NCI-H2081 treated with DMSO at 0.1 percent for 48 hours (cell line): ENCODE measurements around the gene RBM10.

Experiments
- DNase-seq: peaks from one replicate; lab custom pipeline; 2025; lab: John Stamatoyannopoulos, UW

RBM10 gene

DNA sequence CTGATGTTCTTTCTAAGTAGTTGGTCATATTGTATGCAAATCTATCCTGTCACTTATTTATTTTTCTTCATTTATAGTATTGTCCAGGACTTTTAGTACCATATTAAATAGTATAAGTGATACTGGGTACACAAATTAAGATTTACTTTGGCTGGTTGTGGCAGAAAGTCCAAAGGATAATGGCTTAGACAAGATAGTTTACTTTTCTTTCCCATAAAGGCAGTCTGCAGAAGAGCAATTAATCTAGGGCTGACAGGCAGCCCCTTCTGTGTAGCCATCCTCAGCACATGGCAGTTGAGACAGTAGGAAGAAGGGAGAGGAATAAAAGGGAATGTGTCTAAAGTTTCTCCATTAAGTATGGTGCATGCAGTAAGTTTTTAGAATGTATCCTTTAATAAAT lies 6.4 kb downstream of the RBM10 start:
- no peak for DNase-seq

DNA sequence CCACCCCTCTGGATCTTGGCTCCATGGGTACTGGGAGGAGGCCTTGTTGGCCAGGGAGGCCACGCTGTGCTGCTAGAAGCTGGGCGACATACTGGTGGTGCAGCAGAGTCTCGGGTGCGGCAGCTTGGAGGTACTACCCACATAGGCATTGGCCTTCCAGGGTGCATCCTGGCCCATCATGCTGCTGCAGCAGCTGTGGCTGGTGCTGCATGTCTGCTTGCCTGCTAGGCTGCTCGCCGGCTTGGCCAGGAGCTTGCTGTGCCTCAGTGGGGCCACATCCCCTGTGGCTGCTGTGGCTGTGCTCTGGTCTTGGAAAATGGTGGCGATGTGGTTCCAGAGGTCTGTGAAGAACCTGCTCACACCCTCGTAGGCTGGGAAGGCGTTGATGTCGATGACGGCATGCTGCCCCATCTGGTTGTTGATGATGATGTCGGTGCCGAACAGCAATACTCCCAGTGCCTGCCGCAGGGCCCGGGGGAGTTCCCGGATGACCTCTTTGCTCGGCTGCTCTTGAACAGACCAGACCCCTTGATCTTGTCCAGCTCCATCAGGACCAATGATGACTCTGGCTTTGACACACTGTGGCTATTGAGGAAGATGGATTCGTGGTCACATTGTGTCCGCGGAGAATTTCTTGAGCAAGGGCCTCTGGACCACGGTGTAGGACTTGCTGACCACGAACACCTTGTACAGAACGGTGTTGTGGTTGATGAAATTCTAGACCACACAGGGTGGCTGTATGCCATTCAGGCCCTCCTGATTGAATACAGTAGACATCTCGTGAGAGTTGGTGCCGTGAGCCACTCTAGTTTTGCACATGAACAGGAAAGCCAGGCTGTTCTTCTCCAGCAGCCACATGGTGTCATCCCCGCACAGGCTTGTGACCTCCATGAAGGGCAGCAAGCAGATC lies 11.8 kb downstream of the RBM10 start:
- DNase-seq: no peak

DNA sequence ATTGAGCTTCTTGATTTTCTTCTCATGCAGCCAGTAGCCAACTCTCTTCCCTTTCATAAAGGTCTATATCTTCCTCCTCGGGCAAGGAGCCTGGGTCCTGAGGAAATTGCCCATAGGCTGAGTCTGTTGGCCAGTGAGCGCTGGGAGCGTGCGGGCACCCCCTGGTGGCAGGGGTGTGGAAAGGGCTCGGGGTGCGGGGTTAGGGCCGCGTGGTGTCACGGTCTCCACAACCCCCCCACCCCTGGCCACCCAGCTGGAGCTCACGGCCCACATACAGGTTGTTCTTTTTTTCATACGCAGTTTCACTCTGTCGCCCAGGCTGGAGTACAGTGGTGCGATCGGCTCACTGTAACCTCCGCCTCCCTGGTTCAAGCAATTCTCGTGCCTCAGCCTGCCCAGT lies 13.1 kb downstream of the RBM10 start:
- DNase-seq: no peak

DNA sequence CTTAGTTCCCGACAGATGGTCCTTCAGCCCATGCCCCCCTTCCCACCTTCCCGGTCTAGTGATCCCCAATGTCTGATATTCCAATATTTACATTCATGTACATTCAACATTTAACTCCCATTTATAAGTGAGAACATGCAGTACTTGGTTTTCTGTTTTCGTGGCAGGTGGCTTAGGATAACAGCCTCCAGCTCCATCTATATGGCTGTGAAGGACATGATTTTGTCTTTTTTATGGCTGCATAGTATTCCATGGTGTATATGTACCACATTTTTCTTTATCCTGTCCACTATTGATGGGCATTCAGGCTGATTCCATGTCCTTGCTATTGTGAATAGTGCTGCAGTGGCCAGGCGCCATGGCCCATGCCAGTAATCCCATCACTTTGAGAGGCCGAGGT lies 13.8 kb downstream of the RBM10 start:
- DNase-seq: no peak

DNA sequence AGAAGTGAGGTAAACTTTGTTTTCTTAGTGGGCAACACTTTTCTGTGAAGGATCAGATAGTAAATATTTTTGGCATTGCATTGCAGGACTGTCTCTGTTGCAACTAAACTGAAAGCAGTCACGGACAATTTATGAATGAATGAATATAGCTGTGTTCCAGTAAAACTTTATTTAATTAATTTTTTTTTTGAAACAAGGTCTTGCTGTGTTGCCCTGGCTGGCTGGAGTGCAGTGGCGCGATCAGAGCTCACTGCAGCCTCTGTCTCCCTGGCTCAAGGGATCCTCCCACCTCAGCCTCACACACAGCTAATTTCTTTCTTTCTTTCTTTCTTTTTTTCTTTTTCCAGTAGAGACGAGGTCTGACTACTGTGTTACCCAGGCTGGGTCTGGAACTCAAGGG lies 15.8 kb downstream of the RBM10 start:
- DNase-seq: no peak

DNA sequence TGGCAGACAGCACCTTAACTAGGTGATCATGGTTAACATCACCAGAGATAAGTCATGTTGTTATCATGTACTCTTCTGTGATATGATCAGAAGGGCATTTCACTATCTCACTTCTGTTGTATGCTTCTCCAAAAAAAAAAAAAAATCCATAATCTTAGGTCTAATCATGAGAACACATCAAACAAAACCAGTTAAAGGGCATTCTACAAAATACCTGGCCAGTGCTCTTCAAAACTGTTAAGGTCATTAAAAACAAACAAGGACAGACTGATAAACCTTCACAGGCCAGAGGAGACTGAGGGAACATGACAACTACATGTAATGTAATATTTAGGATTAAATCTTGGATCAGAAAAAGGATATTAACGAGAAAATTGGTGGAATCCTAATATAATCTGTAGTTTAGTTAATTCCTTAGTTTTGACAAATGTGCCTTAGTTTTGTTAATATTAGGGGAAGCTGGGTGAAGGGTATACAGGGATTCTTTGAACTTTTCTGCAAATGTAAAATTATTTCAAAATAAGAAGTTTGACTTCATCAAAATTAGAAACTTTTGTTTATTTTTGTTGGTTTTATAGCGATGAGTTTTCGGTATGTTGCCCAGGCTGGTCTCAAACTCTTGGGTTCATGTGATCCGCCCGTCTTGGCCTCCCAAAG lies 18.0 kb downstream of the RBM10 start:
- DNase-seq: no peak

DNA sequence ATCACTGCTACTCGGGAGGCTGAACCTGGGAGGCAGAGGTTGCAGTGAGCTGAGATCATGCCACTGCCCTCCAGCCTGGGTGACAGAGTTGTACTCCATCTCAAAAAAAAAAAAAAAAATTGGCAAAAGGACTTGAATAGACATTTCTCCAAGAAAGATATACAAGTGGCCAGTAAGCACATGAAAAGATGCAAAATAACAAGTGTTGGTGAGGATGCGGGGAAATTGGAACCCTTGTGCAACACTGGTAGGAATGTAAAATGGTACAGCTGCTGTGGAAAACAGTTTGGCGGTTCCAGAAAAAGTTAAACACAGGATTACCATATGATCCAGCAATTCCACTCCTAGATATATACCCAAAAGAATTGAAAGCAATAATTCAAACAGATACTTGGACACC lies 19.4 kb downstream of the RBM10 start:
- DNase-seq: no peak

DNA sequence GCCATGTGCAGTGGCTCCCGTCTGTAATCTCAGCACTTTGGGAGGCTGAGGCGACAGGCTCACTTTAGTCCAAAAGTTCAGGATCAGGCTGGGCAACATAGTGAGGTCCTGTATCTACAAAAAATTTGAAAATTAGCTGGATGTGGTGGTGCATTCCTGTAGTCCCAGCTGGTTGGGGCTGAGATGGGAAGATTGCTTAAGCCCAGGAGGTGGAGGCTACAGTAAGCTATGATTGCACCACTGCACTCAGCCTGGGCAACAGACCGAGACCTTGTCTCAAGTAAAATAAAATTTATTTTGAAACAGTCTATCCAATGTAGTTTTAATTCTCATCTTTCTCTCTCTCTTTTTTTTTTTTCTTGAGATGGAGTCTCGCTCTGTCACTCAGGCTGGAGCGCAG lies 21.1 kb downstream of the RBM10 start:
- no peak for DNase-seq

DNA sequence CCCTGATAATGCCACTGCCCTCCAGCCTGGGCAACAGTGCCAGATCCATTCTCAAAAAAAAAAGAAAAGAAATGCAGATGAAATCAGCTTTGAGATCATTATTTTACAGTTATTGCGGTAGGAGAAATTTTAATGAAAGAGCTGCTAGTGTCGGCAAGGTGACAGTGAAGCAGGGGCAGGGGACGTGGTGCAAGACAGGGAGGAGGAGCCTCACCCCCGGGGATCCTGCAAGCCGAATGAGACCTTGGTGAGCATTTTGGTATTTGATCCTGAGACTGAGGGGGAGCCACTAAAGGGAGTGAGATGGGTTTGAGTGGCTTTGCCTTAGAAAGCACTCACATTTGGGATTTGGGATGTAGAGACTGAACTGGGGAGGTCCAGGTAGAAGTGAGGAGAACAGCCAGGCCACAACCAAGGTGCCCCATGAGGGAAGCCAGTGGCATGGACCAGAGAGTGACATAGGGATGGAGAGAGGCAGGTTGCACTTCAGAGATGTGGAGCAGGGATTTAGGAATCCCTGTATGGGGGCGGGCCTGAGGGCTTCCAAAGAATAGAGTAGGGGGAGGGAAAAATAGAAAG lies 23.6 kb downstream of the RBM10 start:
- DNase-seq: no peak

DNA sequence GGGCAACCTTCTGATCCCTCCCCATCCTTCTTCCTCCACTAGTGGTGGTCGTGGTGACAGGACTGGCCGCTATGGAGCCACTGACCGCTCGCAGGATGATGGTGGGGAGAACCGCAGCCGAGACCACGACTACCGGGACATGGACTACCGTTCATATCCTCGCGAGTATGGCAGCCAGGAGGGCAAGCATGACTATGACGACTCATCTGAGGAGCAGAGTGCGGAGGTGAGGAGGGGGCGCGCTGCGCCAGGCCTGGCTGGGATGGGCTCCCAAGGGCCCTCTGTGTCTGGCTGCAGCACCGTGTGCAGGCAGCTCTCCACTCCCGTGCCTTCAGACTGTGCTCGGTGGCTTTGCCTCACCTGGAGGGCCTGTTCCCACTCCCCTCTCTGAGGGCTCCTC lies 24.3 kb downstream of the RBM10 start:
- DNase-seq: no peak

DNA sequence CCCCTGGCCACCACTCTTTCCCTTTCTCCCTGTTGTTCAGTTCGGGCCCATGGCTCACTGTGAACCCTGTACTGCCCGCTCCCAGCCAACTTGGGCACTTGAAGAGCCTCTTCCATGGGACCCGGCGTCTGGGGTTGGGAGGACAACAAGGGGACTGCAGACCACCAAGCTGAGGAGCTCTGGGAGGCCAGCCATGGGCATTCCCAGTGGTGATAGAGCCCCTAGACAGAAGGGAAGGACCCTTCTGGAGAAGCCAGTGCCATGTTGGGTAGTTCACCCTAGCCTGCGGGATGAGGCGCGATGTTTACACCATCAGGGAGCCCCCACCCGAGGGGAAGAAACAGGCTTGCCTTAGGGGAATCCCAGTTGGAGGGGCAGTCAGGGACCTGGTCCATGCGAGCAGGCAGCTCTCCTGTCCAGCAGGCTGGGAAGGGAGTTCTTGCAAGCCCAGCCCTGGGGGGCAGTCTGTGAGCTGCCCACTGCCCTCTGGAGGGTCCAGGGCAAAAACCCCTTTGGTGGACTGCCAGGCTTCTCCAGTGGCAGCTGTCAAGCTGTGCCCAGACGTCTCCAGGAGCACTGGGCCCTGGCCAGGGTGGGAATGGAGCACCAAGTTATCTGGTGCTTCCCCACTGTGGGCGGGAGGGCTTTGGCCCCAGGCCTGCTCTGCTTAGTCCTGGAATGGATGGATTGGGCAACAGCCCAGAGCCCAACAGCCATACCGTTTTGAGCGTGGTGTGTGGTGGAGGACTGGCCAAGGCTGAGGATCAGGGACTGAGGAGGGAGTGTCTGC lies 24.9 kb downstream of the RBM10 start:
- DNase-seq: no peak

DNA sequence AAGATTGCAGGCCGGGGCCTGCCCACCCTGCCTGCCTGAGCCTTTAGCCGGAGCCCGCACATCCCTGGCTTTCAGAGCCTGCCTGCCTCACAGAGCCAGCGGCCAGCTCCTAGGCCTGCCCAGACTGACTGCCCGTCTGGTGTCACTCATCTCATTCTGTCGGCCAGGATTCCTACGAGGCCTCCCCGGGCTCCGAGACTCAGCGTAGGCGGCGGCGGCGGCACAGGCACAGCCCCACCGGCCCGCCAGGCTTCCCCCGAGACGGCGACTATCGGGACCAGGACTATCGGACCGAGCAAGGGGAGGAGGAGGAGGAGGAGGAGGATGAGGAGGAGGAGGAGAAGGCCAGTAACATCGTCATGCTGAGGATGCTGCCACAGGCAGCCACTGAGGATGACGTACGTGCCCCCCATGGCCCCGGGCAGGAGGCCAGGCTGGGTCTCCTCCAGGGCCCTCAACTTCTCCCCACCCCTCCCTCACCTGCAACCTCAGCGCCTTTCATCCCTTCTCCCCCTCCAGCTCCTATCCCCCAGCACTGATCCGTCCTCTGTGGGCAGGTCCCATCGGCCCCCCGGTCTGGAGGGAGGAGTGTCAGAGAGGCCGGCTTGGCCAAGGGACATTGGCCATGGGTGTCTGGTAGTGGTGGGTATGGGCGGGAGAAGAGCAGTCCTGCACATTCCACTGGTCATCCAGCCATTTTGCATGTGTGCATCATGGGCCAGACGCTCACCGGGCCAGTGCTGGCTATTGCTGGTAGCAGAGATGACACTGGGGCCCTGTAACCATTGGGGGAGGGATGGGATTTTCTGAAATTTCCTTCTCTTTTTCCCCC lies 26.1 kb downstream of the RBM10 start:
- DNase-seq: no peak

DNA sequence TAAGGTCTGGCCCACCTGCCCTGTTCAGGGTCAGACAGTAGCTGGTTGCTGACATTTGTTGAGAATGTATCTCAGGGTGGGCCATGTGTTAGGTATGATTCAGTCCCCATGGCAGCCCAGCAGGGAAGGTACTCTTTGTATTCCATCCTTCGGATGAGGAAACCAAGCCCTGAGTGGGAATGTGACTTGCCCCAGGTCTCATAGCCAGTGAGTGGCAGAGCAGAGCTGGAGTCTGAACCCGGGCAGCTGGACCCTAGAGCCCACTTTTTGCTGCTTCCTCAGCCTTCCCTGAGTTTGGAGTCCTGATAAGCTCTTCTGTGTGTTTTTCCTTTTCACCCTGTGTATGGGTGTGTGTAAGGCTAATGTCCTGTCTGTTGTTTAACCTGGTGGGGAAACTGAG lies 27.0 kb downstream of the RBM10 start:
- DNase-seq: no peak

DNA sequence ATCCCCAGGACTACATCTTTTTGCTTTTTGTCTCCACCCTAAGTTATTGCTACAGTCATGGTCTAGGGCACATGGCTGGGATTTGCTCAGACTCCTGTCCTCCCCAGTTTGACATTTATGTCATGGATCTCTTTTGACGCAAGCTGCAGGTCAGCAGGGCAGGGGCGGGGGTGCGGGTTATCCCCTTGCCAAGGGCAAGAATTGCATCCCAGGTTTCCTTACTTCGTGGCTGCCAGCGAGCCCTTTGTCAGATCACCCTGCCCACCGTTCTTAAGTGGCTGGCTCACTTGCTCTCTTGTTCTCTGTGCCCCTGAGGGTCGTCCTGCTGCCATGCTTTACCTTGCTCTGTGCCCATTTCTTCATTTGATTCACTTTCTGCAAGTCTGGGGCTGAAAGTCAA lies 27.5 kb downstream of the RBM10 start:
- no peak for DNase-seq

DNA sequence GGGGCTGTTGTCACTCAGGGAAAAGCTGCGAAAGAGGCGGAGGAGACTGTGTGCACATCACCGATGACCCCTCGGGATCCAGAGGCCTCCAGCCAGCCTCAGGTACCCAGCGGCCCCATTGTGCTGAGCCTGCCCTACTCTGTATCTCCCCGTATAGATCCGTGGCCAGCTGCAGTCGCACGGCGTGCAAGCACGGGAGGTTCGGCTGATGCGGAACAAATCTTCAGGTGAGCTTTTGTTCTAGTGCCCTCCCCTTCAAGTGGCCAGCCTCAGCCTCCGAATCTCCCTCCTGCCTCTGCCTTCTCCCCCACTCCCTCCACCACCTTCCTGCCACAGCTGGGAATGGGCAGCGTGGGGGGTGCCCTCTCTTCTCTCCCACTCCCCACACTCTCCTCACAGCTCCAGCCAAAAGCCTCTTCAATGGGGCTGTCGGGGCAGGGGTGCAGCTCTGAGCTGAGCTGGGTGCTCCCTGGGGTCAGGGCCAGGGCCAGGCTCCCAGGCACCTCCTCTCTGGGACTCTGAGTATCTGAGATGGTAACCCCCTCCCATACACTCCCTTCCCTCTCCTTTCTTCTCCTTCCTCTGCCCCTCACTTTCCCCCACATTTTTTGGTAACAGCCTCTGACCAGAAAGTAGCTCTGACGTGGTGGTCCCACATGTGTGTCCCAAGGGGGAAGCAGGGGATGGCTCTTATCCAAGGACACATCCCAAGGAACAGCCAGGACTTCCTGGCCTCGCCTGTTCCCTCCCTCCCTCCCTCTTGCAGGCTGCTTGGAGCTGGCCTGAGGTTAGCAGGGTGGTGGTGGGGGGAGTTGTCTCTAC lies 28.2 kb downstream of the RBM10 start:
- no peak for DNase-seq

DNA sequence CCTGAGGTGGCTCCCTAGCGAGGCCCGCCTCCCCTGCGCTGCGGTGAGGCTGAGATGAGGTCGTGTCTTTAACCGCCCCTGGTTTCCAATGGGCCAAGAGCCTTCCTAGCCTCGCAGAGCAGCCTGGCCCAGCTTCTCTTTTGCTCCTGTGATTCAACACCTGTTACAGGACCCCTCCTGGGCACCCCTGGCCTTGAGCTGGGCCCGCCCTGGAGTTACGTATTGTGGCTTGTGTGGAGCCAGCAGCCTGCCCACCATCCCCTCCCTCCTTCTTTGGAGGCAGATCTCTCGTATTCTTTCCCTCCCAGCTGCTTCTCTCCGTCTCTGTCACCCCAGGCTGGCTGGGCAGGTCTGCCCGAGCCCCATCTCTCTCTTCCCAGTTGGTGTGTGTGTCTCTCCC lies 29.4 kb downstream of the RBM10 start:
- no peak for DNase-seq

DNA sequence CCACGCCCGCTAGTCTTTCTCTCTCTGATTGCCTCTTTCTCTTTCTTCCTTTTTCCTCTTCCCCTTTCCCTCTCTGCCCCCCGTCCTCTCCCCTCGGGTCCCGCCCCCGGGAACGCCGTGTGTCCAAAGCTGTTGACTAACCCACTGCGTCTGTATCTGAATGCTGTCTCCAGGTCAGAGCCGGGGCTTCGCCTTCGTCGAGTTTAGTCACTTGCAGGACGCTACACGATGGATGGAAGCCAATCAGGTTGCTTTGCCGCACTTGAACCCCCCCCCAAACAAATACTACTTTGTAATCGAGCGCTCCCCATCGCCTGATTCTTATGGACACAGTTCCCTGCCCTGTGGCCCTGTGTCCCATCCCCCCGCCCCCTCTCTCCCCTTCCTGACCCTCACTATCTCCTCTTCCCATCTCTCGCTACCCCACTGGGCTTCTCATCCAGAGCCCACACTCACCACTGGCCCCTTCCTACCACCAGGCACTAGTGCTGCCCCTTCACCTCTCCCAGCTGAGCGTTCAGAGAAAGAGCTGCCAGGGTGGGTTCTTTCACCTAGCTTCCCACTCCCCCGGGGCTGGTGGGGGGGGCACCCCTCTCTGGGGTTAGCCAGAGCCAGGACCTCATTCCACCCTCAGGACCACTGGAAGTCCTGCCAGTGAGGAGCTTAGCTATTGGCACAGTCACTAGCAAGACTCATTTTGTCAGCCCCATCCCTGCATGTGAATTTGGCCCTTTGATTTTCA lies 30.0 kb downstream of the RBM10 start:
- DNase-seq: no peak

DNA sequence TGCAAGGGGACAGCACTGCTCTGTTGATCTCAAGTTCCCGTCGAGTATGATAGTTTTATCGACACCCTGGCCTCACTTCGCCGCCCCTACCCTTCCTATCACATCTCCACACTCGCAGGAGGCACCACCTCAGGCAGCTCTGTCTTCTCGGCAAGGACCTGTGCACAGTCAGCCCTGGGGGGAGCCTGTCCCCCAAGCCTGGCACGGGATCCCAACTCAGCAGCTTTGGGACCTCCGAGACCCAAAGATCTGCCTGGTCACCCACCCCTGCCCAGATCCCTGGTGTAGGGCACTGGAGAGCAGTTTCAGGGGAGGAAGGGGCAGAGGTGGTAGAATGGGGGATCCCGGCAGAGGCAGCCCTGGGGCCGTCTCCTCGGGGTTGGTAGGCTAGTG lies 30.6 kb downstream of the RBM10 start:
- no peak for DNase-seq

DNA sequence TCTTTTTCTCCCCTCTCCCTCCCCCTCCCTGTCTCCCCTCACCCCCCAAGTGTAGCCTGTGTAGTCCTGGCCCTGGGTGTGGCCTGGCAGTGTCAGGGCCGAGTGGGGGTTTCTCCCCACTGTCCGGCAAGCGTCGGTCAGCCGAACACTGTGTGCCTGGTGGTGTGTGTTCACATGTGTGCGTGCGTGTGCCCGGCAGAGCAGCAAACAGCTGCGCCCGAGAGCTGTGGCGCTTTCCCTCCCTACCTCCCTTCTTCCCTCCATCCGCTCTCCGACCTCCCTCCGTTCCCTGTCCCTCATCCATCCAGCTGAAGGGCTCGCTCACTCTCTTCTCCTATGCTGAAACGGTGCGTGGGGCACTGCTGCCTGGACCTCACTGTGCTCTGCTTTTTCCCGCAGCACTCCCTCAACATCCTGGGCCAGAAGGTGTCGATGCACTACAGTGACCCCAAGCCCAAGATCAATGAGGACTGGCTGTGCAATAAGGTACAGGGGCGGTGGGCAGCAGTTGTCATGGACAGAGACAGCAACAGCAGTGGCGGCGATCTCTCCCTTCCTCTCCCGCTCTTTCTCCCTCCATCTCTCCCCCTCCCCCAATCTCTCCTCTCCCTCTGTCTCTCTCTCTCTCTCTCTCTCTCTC lies 31.2 kb downstream of the RBM10 start:
- no peak for DNase-seq

DNA sequence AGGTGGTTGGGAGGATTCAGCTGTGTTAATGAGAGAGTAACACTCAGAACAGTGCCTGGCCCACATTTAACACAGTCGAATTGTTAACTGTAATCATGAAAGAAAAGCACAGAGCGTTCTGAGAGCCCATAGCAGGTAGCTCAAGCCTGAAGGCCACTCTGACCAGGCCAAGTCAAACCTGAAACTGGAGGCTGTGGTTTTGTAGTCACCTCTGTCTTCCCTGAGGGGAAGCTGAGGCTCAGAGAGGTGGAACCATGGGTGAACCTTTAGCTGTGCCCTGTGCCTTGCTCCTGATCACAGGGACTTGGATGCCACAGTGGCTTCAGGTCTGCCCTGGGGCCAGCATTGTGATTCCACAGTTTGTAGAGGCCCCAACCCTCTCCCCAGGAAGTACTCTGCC lies 32.1 kb downstream of the RBM10 start:
- DNase-seq: no peak
